HepG2 (cell line): ENCODE measurements around the gene NHERF2. TPM values are rescaled to one million over a fixed set of nuclear protein-coding genes. Genes with fewer than 3 reads are reported as not detected.
A peak's percentile ranks its signal among the peaks of the same experiment; 100 is the strongest.

Source experiments
- ARNT ChIP-seq: fragments of 450-650 bp; IDR thresholded peaks from 2 replicates; pipeline ENCODE4 v1.6.1; 2017
- EZH2 ChIP-seq: conservative IDR thresholded peaks from 2 replicates; pipeline ENCODE4 v1.6.1; 2012; ENCODE audit warnings: mild to moderate bottlenecking, low read depth, low read length, moderate library complexity
- GTF3A ChIP-seq: sonication (generic); formaldehyde crosslinking; conservative IDR thresholded peaks from 2 replicates; pipeline ENCODE4 v1.4.0; 2020; ENCODE audit warnings: mild to moderate bottlenecking, missing genetic modification reagents
- IRF2 ChIP-seq: IDR thresholded peaks from 2 replicates; pipeline ENCODE4 v1.6.1; 2018; ENCODE audit warnings: missing genetic modification reagents, missing compliant biosample characterization
- SIN3A ChIP-seq: IDR thresholded peaks from 2 replicates; pipeline ENCODE4 v1.6.1; 2011; ENCODE audit warnings: low read depth, mild to moderate bottlenecking, control low read depth, low read length, borderline replicate concordance
- SNAI1 ChIP-seq: sonication (generic); formaldehyde crosslinking; IDR thresholded peaks from 2 replicates; pipeline ENCODE4 v1.5.0; 2020; ENCODE audit warnings: mild to moderate bottlenecking, missing genetic modification reagents, borderline replicate concordance
- TARDBP ChIP-seq: sonication (generic); formaldehyde crosslinking; IDR thresholded peaks from 2 replicates; pipeline ENCODE4 v1.8.0; 2022; ENCODE audit warnings: mild to moderate bottlenecking, missing genetic modification reagents
- ZBTB38 ChIP-seq: sonication (generic); formaldehyde crosslinking; IDR thresholded peaks from 2 replicates; pipeline ENCODE4 v1.5.1; 2020; ENCODE audit warnings: mild to moderate bottlenecking, missing genetic modification reagents
- ZNF605 ChIP-seq: sonication (generic); formaldehyde crosslinking; IDR thresholded peaks from 2 replicates; pipeline ENCODE4 v1.8.0; 2022; ENCODE audit warnings: mild to moderate bottlenecking, missing genetic modification reagents
- ZNF773 ChIP-seq: sonication (generic); formaldehyde crosslinking; IDR thresholded peaks from 2 replicates; pipeline ENCODE4 v1.4.0; 2020; ENCODE audit warnings: missing genetic modification reagents, borderline replicate concordance
- ZSCAN31 ChIP-seq: sonication (generic); formaldehyde crosslinking; IDR thresholded peaks from 2 replicates; pipeline ENCODE4 v1.5.0; 2020; ENCODE audit warnings: low read depth, mild to moderate bottlenecking, missing genetic modification reagents
- polyA plus RNA-seq, 8 experiments: library from polyadenylated mRNA; depleted of rRNA in 3 of 8; stranded (reverse) in 7 of 8; unstranded in 1 of 8; fragments of >200 nt; fragmentation: Illumina TruSeq in 4 of 8; extraction: Trizol in 4 of 8; gene quantifications; 2 replicates each; pipeline versions ENCODE4 v1.2.1 to v1.2.3, GENCODE V29; 2011 to 2016; ENCODE audit warnings: low read depth in 4 of 8, missing spikeins in 1 of 8, mixed read lengths in 1 of 8; ENCODE audit not compliant: insufficient read depth in 1 of 8
- total RNA-seq, 5 experiments: library from RNA; depleted of rRNA; stranded (reverse); fragments of >200 nt; fragmentation: Illumina TruSeq; extraction: Trizol; gene quantifications; 2 replicates each; pipeline ENCODE4 v1.2.3, GENCODE V29; 2016; ENCODE audit warnings: low read depth in 1 of 5
- TF ChIP-seq, protein P1 (sequence below): sonication (generic); formaldehyde crosslinking; IDR thresholded peaks from 2 replicates; pipeline ENCODE4 v1.4.0; 2020; ENCODE audit warnings: missing genetic modification reagents, borderline replicate concordance
- TF ChIP-seq, protein P2 (sequence below): sonication (generic); formaldehyde crosslinking; conservative IDR thresholded peaks from 2 replicates; pipeline ENCODE4 v1.8.0; 2022; ENCODE audit warnings: mild to moderate bottlenecking, moderate library complexity, missing genetic modification reagents
- TF ChIP-seq, protein P3 (sequence below): sonication (generic); formaldehyde crosslinking; IDR thresholded peaks from 2 replicates; pipeline ENCODE4 v1.8.0; 2022; ENCODE audit warnings: missing genetic modification reagents, mild to moderate bottlenecking, inconsistent platforms, borderline replicate concordance
- TF ChIP-seq, protein P4 (sequence below): sonication (generic); formaldehyde crosslinking; conservative IDR thresholded peaks from 2 replicates; pipeline ENCODE4 v1.8.1; 2023; ENCODE audit warnings: missing genetic modification reagents
- TF ChIP-seq, protein P5 (sequence below): sonication (generic); formaldehyde crosslinking; conservative IDR thresholded peaks from 2 replicates; pipeline ENCODE4 v1.8.0; 2022; ENCODE audit warnings: low read depth, missing genetic modification reagents
- TF ChIP-seq, protein P6 (sequence below): sonication (generic); formaldehyde crosslinking; IDR thresholded peaks from 2 replicates; pipeline ENCODE4 v1.5.0; 2020; ENCODE audit warnings: mild to moderate bottlenecking, missing genetic modification reagents

NHERF2 gene
- total and polyA plus RNA-seq, 2 of the 13 experiments (the other 11 are each of a cell fraction or from before 2014, with no cell fraction given), result 23.7 to 39.3 TPM

DNA sequence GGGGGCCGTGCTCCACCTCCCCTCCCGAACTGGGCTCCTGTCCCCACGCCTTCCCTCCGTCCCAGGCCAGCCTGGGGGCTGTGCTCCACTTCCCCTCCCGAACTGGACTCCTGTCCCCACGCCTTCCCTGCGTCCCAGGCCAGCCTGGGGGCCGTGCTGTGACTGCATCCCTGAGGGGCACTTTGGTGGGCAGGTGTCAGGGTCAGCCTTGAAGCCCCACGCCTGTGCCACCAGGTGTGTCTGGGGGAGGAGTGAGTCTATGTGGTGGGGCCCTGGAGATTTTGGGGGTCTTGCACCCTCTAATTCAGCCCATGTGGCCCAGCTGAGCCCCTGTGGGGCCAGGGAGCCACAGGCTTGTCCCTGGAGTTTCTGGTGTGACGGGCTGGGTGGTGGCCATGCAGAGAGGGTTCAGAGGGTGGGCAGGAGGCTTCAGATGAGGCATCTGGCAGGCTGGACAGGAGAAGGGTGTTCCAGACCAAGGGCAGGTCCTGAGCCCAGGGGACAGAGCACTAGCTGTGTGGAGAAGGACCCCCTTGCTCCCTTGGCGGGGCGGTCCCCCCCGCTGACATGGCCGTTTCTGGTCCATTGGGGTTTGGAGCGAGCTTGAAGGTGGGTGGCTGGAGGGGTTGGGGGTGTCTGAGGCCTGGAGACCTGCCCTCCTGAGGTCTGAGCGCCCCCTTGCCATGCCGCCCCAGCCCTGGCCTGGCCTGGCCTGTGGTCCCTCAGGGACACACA lies 8.2 kb downstream of the NHERF2 start (continued):
- TF ChIP-seq, protein P1, sequence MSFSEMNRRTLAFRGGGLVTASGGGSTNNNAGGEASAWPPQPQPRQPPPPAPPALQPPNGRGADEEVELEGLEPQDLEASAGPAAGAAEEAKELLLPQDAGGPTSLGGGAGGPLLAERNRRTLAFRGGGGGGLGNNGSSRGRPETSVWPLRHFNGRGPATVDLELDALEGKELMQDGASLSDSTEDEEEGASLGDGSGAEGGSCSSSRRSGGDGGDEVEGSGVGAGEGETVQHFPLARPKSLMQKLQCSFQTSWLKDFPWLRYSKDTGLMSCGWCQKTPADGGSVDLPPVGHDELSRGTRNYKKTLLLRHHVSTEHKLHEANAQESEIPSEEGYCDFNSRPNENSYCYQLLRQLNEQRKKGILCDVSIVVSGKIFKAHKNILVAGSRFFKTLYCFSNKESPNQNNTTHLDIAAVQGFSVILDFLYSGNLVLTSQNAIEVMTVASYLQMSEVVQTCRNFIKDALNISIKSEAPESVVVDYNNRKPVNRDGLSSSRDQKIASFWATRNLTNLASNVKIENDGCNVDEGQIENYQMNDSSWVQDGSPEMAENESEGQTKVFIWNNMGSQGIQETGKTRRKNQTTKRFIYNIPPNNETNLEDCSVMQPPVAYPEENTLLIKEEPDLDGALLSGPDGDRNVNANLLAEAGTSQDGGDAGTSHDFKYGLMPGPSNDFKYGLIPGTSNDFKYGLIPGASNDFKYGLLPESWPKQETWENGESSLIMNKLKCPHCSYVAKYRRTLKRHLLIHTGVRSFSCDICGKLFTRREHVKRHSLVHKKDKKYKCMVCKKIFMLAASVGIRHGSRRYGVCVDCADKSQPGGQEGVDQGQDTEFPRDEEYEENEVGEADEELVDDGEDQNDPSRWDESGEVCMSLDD (CRISPR knock-in tag), result no peak
- TF ChIP-seq, protein P2, sequence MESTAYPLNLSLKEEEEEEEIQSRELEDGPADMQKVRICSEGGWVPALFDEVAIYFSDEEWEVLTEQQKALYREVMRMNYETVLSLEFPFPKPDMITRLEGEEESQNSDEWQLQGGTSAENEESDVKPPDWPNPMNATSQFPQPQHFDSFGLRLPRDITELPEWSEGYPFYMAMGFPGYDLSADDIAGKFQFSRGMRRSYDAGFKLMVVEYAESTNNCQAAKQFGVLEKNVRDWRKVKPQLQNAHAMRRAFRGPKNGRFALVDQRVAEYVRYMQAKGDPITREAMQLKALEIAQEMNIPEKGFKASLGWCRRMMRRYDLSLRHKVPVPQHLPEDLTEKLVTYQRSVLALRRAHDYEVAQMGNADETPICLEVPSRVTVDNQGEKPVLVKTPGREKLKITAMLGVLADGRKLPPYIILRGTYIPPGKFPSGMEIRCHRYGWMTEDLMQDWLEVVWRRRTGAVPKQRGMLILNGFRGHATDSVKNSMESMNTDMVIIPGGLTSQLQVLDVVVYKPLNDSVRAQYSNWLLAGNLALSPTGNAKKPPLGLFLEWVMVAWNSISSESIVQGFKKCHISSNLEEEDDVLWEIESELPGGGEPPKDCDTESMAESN (CRISPR knock-in tag), result no peak
- no peak for TF ChIP-seq ZBTB38 (CRISPR knock-in tag)
- TF ChIP-seq, protein P3, sequence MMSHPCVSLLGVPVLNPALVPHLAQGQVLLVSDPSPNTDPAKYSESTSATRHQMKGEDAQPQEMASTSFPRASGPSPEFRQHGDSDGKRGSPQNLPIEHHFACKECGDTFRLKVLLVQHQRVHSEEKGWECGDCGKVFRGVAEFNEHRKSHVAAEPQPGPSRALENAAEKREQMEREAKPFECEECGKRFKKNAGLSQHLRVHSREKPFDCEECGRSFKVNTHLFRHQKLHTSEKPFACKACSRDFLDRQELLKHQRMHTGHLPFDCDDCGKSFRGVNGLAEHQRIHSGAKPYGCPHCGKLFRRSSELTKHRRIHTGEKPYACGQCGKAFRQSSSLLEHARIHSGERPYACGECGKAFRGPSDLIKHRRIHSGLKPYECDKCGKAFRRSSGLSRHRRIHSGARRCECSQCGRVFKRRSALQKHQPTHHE, result no peak
- TF ChIP-seq TARDBP, result no peak
- TF ChIP-seq ARNT, result no peak
- TF ChIP-seq ZNF773 (CRISPR knock-in tag), result no peak
- TF ChIP-seq ZNF605 (CRISPR knock-in tag), result no peak
- TF ChIP-seq GTF3A, result no peak
- no peak for TF ChIP-seq SIN3A
- TF ChIP-seq, protein P4, sequence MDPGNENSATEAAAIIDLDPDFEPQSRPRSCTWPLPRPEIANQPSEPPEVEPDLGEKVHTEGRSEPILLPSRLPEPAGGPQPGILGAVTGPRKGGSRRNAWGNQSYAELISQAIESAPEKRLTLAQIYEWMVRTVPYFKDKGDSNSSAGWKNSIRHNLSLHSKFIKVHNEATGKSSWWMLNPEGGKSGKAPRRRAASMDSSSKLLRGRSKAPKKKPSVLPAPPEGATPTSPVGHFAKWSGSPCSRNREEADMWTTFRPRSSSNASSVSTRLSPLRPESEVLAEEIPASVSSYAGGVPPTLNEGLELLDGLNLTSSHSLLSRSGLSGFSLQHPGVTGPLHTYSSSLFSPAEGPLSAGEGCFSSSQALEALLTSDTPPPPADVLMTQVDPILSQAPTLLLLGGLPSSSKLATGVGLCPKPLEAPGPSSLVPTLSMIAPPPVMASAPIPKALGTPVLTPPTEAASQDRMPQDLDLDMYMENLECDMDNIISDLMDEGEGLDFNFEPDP (CRISPR knock-in tag), result no peak
- no peak for TF ChIP-seq EZH2
- no peak for TF ChIP-seq SNAI1 (CRISPR knock-in tag)
- no peak for TF ChIP-seq ZSCAN31 (CRISPR knock-in tag)
- TF ChIP-seq, protein P5, sequence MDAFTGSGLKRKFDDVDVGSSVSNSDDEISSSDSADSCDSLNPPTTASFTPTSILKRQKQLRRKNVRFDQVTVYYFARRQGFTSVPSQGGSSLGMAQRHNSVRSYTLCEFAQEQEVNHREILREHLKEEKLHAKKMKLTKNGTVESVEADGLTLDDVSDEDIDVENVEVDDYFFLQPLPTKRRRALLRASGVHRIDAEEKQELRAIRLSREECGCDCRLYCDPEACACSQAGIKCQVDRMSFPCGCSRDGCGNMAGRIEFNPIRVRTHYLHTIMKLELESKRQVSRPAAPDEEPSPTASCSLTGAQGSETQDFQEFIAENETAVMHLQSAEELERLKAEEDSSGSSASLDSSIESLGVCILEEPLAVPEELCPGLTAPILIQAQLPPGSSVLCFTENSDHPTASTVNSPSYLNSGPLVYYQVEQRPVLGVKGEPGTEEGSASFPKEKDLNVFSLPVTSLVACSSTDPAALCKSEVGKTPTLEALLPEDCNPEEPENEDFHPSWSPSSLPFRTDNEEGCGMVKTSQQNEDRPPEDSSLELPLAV, result no peak
- no peak for TF ChIP-seq IRF2 (CRISPR knock-in tag)
- TF ChIP-seq, protein P6, sequence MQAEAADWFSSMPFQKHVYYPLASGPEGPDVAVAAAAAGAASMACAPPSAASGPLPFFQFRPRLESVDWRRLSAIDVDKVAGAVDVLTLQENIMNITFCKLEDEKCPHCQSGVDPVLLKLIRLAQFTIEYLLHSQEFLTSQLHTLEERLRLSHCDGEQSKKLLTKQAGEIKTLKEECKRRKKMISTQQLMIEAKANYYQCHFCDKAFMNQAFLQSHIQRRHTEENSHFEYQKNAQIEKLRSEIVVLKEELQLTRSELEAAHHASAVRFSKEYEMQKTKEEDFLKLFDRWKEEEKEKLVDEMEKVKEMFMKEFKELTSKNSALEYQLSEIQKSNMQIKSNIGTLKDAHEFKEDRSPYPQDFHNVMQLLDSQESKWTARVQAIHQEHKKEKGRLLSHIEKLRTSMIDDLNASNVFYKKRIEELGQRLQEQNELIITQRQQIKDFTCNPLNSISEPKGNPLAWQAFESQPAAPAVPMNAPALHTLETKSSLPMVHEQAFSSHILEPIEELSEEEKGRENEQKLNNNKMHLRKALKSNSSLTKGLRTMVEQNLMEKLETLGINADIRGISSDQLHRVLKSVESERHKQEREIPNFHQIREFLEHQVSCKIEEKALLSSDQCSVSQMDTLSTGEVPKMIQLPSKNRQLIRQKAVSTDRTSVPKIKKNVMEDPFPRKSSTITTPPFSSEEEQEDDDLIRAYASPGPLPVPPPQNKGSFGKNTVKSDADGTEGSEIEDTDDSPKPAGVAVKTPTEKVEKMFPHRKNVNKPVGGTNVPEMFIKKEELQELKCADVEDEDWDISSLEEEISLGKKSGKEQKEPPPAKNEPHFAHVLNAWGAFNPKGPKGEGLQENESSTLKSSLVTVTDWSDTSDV (CRISPR knock-in tag), result 0 out of 2 replicates have a peak, but pooled peaks have one; percentile 6
